Central memory CD4-positive, alpha-beta T cell (primary cell): Measurements from ENCODE around the gene DSCAML1.

Experiments used
- DNase-seq: peaks from one replicate; pipeline ENCODE4 v3.0.0; 2022

The DSCAML1 gene

GRCh38 chr11:117629146-117629545 lies 167.9 kb downstream of the DSCAML1 start:
- no peak for DNase-seq

- DNase-seq = no peak
These were observed 169.8 kb downstream of the DSCAML1 start for GRCh38 chr11:117627259-117627658.

GRCh38 chr11:117626576-117626975 lies 170.4 kb downstream of the DSCAML1 start:
- DNase-seq = no peak

GRCh38 chr11:117625237-117625636 lies 171.8 kb downstream of the DSCAML1 start:
- no peak for DNase-seq

- DNase-seq = no peak
These were observed 173.2 kb downstream of the DSCAML1 start for GRCh38 chr11:117623831-117624271.

- DNase-seq = no peak
These were observed 175.8 kb downstream of the DSCAML1 start for GRCh38 chr11:117621226-117621625.

GRCh38 chr11:117620659-117621058 lies 176.4 kb downstream of the DSCAML1 start:
- no peak for DNase-seq

- DNase-seq = no peak
These were observed 176.9 kb downstream of the DSCAML1 start for GRCh38 chr11:117620086-117620485.

- no peak for DNase-seq
These were observed 177.4 kb downstream of the DSCAML1 start for GRCh38 chr11:117619661-117620060.

- DNase-seq = no peak
These were observed 178.0 kb downstream of the DSCAML1 start for GRCh38 chr11:117618982-117619355.

- no peak for DNase-seq
These were observed 178.6 kb downstream of the DSCAML1 start for GRCh38 chr11:117618302-117618981.

- DNase-seq = no peak
These were observed 180.0 kb downstream of the DSCAML1 start for GRCh38 chr11:117616979-117617378.

GRCh38 chr11:117614728-117615127 lies 182.3 kb downstream of the DSCAML1 start:
- DNase-seq = no peak

GRCh38 chr11:117613521-117613920 lies 183.5 kb downstream of the DSCAML1 start:
- DNase-seq = no peak

- no peak for DNase-seq
These were observed 184.8 kb downstream of the DSCAML1 start for GRCh38 chr11:117612177-117612576.

GRCh38 chr11:117610901-117611300 lies 186.1 kb downstream of the DSCAML1 start:
- DNase-seq = no peak

- no peak for DNase-seq
These were observed 187.0 kb downstream of the DSCAML1 start for GRCh38 chr11:117610045-117610444.

- DNase-seq = no peak
These were observed 189.6 kb downstream of the DSCAML1 start for GRCh38 chr11:117607449-117607848.

GRCh38 chr11:117606790-117607189 lies 190.2 kb downstream of the DSCAML1 start:
- no peak for DNase-seq

GRCh38 chr11:117606211-117606610 lies 190.8 kb downstream of the DSCAML1 start:
- no peak for DNase-seq

GRCh38 chr11:117605331-117605730 lies 191.7 kb downstream of the DSCAML1 start:
- no peak for DNase-seq

- no peak for DNase-seq
These were observed 192.6 kb downstream of the DSCAML1 start for GRCh38 chr11:117604336-117604995.

GRCh38 chr11:117603932-117604331 lies 193.1 kb downstream of the DSCAML1 start:
- DNase-seq = no peak

GRCh38 chr11:117601006-117601708 lies 195.9 kb downstream of the DSCAML1 start:
- DNase-seq = no peak
